Pulmonary artery endothelial cell (primary cell): ENCODE results near the gene HSD17B8. TPM values are rescaled to one million over a fixed set of nuclear protein-coding genes. Genes with fewer than 3 reads are reported as not detected.

Experiments
- DNase-seq: peaks from one replicate; pipeline ENCODE4 v3.0.0-alpha.2; 2011; ENCODE audit warnings: low read depth, low spot score
- total RNA-seq: library from RNA; depleted of rRNA; stranded (reverse); fragments of >200 nt; gene quantifications from 2 replicates; pipeline ENCODE4 v1.2.3, GENCODE V29; 2014

The HSD17B8 gene
- total RNA-seq = 3.5 and 8.6 TPM in 2 replicates

DNA sequence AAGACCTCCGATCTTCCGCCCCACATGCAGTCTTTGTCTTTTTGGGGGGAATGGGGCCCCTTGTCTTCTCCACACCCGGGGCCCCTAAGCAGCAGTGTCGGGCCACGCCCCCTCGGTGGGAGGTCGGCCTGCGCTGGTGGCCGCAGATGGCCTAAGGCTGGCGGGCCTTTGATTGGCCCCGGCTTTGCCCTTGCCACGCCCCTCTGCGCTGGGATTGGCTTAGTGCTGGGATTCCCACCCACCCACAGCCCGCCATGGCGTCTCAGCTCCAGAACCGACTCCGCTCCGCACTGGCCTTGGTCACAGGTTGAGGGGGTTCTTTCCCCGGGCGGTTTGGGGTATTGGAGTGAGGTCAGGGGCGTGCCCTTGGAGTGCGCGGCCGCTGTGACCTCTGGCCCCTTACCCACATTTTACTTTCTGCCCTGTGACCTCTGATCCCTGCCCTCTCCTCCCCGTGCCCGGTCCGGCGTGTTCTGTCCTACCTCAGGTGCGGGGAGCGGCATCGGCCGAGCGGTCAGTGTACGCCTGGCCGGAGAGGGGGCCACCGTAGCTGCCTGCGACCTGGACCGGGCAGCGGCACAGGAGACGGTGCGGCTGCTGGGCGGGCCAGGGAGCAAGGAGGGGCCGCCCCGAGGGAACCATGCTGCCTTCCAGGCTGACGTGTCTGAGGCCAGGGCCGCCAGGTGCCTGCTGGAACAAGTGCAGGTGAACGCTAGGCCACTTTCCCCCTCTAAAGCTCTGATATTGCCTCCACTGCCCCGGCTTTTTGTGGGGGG lies at the start of gene HSD17B8:
Gene HSD17B8, plus strand, starts transcription at position 241 of the 776 bp plus-strand sequence. Its CDS starts 14 bp downstream, at position 255.
- peak; percentile 64 for DNase-seq

DNA sequence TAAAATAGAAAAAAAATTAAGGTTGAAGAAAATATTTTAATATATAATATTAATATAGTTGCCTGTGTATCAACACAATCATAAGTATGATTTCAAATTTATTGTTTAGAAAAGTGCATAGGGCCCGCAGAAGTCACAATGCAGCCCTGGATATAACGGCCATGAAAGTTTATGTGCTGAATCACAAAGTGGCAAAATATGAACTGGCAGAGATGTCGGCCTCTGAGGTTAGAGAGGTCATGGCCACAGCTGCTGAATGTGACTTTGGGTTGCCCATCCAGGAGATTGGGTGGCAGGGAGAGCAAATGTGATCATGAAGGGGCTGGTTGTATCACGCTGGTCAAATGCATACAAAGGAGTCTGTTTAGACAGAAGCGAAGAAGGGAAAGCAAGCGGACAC lies 47.9 kb upstream of the HSD17B8 start:
- no peak for DNase-seq

DNA sequence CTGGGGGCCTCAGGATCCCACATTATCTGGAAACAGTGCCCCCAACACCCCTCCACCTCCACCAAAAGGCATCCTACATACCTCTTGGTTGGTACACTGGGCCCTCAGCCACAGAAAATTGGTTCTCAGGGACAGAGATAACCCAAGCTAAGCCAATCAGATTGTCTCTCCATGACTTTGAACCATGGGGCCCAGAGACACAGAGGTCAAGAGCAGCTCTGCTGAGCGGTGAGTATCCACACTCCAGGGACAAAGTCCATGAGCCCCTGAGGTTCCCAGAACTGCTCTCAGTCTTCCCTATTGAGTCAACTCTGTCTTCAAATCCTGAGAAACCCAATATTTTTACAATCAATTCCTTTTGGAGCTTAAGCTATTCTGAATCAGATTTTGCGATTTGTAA lies 47.5 kb upstream of the HSD17B8 start:
- no peak for DNase-seq

DNA sequence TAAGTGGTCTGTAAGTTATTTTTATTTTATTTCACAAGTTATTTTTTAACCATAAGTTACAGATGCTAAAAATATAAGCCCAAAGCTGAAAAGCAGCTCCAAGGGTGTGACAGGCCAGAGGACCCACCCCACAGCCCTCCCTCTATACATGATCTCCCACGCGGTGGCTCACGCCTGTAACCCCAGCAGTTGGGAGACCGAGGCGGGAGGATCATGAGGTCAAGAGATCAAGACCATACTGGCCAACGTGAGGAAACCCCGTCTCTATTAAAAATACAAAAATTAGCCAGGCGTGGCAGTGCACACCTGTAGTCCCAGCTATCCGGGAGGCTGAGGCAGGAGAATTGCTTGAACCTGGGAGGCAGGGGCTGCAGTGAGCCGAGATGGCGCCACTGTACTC lies 44.4 kb upstream of the HSD17B8 start:
- no peak for DNase-seq

DNA sequence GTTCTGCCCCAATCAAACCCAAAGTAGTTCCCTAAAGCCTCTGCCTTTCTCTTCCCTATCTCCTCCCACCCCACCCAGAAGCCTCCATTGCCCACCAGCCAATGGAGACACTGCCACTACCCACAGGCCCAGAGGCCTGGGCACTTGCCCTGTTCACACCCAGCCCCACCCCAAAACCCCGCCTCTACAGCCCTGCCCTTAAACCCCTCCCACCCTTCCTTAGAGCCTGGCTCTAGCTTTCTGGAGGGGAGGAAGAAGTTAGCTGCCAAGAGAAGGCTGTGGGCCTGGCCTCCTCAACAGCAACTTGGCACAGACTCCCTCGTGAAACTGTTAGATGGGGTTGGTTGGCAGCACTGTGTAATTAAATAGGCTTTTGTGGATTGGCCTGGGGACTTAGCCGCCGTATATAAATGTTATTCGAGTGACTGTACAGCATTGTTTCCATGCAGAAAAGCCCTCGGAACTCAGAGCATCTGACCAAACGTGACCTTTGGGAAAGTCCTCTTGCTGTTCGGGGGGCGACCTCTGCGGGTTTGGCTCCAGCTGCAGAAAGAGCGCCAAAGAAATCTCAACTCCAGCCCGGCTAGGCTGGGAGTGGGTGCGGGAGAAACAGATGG lies 43.6 kb upstream of the HSD17B8 start:
- DNase-seq = no peak

DNA sequence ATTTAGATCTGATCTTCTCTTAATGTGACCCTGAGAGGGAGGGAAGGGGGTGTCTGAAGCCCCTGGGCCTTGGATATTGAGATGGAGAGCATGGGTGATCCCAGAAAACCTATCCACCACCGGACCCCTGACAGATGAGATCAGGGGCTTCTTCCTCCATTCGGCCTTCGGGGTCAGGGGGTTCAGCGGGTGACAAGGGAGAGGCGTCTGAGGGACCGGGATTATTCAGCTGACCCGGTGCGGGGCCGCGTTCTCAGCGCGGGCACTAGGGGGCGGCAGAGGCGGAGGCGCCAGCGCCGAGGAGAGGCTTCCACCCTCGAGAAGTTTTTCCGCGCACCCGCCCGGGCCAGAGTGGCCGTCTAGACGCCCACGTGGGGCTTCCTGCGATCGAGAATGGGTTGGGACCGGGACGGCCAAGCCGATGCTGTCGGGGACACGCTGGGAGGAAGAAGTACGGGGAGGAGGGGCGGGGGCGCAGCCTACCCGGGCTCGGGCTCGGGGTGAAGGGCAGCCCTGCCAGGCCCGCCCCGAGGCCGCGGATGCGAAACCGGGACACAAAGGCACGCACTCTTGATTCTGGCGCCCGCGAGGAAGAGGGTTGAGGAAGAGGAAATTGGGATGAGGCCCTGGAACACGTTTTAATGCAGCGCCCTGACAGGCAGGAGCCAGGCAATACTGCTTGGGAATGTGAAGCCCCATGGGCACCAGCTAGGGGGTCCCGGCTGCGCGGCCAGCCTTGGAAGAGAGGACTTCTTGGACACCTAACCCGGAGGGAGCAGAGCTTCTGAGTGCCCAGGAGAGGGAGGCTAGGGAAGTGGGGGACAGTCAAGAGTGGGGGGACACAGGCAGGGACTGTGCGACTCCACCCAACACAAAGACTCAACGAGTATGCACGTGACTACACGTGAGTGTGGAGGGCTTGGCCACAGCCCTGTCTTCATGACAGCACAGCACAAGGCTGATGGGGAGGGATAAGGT lies 42.8 kb upstream of the HSD17B8 start:
- DNase-seq = no peak

DNA sequence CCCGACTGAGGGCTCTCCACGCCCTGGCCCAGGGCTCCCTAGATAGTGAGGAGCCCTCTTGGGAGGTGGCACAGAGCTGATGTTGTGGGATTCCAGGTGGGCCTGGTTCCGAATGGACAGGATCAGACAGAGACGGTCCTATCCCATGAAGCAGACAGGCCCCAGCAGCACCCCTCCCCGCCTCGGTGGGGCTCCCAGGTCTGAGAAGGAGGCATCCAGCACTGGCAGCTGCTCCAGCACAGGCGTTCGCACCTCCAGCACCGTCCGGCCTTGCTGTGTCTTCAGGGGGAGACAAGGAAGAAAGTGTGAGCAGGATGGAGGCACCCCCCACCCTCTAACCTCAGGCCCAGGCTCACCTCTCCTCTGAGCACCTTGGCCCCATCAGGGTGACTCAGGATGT lies 40.9 kb upstream of the HSD17B8 start:
- no peak for DNase-seq

DNA sequence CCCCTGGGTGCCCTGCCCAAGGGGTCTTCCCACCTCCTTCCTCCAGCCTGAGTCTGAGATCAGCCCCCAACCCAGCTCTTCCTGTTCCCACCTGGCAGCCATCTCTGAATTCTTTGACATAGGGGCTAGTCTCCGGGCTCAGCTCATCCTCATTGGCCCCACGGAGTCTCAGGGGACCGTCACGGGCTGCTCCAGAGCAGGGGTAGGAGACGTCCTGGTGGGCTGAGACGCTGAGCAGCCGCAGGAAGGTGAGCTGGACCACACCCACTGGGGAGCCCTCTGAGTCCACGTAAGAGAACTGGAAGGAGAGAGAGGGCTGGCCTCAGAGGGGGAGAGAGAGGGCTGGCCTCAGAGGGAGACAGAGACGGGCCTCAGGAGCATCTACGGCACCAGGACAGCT lies 40.3 kb upstream of the HSD17B8 start:
- no peak for DNase-seq

DNA sequence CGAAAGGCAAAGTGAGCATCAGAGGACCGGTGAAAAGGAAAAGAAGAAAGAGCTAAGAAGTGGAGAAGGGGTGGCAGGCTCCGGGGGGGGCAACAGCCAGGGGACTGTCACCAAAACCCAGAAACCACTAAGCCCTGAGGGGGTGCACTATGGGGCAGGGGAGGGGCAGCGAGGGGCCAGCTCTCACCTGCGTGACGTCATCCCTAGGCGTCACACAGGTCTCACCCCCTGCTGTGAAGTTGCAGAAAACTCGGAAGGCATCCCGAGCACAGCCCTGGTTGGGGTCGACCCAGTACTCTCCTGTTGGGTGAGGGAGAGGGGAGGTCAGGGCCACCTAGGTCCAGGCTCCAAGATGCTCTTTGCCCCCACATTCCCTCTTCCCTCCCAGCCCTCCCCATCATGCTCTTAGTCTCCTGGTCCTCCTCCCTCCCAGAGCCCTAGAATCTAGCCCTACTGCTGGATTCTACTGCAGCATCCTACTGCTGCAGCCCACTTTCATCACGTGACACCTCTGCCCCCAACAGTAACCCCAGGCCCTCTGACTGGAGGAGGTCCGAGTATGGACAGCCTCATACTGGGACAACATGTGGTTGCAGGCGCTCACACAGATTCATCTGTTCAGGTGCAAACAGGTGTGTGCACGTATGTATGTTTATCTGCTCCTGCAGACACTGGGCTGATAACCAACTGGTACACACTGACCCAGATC lies 39.6 kb upstream of the HSD17B8 start:
- DNase-seq = no peak

DNA sequence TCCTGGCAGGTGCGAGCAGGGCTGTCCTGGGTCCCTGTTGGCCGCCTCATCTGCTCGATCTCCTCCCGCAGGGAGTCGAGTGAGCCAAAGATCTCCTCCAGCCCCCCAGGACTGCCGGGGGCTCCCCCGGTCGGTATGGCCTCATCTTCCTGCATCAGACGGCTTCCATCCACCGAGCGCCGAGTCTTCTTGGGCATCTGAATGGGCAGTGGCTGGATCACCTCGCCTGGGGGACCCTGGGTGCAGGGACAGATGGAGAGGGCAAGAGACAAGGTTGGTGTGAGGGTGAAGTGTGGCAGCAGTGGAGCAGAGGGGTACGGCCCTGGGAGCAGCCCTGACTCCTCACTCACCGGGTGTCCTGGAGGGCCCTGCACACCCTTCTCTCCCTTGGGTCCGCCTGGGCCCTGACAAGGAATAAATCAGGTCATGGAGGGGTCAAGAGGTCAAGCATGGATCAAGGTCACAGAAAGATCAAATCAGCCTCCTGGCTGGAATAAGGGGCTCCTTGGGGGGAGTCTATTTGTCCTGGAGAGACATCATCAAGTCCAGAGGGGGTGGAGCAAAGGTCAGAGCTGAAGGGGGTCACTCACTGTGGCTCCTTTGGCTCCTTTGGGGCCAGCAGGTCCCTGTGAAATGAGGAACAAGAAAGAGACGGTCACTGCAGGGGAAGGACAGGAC lies 38.7 kb upstream of the HSD17B8 start:
- DNase-seq = no peak

DNA sequence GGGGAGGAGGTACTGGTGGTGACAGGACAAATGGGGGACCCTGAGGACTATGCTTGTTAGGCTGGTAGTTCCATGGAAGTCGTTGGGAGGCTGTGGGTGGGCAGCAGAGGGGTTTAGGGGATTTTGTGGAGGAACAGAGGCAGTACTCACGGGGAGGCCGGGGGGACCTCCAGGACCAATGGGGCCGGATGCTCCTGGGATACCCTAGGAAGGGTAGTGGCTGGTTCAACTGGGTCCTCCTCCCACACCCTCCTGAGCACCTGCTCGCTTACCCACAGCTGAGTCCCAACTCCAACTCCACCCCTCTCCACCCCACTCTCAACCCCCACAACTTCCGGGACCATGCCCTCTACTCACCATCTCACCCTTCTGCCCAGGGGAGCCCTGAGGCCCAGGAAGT lies 38.1 kb upstream of the HSD17B8 start:
- no peak for DNase-seq

DNA sequence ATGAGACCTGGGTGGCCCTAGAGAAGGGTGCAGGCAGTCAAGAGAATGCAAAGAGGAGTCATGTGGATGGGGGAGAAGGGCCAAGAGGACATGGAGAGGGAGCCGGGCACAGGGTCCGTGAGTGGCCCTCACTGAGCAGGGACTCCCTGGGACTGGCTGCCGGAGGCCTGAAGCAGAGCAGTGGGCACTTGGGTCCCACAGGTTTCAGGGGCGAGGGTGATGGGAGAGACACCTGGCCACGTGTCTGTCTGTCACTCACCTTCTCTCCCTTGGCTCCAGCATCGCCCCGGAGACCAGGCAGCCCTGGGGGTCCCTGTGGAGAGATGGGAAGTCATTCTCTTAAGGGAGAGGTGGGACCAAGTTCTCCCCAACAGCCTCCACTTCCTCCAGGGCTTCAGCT lies 37.6 kb upstream of the HSD17B8 start:
- no peak for DNase-seq

DNA sequence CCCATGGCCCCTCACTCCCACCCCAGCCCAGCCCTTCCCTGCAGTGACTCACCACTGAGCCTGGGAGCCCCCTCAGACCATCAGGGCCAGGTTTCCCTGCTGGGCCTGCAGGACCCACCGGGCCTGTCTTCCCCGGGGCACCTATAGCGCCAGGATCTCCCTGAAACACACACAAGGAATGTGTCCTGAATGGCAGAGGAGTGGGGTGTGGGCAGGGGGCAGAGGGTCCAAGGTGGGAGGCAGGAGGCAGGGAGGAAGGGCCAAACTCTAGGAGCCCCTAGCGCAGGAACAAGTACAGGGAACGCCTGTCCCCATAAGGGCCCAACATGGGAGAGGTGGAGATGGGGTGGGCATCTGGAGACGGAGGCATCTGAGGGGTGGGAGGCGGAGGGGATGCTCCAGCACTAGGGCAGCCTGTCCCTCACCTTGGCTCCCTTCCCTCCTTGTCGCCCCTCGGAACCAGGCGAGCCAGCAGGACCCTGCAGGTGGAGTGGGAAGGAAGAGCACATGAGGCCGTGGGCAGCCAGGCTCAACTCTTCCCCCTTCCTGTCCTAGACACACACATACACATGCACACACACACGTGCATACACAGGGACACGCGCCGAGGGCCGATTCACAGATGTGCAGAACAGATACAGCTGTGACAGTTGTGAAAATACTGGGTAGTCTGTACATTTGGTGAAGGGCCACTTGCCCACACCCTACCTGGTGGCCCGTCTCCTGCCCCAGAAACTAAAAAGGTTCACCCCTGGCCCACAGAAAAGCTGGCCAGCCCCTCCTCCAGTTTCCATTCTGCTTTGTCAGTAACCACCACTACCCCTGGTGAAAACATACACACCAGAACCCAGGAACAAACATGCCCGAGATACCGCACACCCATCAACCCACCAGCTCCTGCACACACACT lies 36.8 kb upstream of the HSD17B8 start:
- DNase-seq = no peak

DNA sequence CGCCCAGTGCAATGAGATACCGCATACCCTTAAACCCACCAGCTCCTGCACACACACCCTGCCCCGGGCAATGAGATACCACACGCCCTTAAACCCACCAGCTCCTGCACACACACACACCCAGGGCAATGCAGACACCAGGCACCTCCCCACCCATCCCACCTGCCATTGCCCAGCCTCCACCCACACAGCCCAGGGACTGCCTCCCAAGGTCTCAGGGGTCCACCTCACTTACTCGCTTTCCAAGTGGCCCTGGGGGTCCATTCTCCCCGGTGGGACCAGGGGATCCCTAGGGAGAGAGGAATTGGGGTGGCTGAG lies 36.2 kb upstream of the HSD17B8 start:
- no peak for DNase-seq

DNA sequence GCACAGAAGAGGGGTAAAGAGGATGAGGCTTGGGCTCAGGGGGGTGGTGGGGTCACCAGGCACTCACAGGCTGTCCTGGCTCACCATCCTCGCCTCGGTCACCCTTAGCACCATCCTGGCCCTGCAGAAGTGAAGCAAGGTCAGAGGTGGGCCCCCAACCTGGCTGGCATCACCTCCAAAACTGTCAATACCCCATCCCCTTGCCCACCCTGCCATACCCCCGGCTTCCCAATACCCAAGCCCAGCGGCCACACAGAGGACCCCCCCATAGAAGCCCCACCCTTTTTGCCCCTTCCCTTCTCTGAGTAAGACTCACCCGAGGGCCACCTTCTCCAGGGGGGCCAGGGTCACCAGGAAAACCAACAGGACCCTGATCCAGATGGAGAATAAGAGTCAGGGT lies 35.8 kb upstream of the HSD17B8 start:
- DNase-seq = no peak

DNA sequence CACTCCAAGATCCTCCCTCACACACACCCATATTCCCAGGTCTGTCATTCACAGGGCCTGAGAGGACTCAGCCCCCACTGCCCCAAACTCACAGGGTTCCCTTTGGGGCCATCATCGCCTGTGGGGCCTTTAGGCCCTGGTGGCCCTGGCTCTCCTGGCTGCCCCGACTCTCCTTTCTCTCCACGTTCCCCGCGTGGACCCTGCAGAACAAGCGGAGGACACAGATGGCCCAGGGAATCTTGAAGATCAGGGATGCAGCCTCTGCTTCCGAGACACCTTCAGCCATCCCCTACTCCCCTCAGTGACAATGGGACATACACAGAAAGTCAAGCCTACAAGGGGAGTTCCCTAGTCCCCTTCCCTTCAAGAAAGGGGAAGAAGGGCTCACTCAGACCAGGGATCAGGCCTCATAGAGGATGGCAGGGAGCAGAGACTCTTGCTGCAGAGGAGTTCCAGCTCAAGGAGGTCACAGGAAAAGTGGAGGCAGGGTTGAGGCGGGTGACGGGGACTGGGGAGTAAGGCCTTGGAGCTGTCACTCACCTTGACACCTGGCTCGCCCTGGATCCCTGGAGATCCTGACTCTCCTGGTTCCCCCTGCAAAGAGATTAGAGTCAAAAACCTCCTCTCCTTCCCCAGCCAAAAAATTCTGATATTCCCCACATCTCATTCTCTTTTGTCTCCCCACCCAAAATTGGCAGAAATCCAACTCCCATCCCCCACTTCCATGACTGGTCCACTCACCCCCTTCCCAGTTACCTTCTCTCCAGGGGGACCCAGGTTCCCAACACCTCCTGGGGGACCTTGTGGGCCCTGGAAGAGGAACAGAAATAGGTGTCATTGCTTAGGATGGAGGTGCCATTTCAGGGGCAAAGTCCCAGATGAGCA lies 34.9 kb upstream of the HSD17B8 start:
- DNase-seq = no peak

DNA sequence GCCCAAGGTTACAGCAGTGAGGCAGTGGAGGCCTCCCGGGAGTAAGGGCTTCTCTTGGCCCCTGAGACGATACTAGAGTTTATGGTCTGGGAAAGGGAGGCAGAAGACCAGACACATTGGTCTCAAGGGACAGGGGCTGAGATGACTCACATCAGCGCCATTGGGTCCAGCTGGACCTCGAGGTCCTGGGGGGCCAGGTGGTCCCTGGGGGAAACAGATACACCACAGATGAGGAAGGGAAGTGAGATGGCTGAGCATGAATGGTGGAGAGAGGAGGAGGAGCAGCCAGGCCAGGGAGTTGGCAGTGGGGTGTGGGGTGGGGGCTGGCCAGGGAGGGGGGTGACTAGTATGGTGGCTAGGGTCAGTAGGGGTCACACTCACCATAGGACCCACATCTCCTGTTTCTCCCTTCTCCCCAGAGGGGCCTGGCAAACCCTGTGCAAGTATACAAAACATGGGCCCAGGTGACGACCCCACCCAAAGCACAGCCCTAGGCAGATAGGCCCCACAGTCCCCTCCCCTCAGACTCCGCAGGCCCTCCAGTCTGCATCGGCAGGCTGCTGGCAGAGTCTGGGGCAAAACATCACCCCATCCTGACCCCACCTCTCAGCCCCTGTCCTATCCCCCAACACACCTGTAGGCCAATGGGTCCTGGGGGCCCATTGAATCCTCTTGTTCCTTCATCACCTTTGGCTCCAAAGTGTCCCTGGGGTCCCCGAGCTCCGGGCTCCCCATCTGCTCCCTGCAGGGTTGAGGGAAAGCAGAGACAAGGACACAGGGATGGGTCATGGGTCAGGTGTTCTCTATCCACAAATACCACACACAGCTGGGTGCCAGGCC lies 34.1 kb upstream of the HSD17B8 start:
- DNase-seq = no peak
